GM18870 (cell line): ENCODE results near the gene CAPRIN1.
"Not testable (repeated sequence)": the region's sequence is repeated elsewhere in the genome, so short reads cannot be mapped to it uniquely, and the experiment has no call there.

Source experiments
- ATAC-seq: cut with Tn5 transposase; IDR thresholded peaks from one replicate; pipeline ENCODE4 v1.9.1; 2021; ENCODE audit warnings: moderate library complexity; ENCODE audit not compliant: unreplicated experiment

The CAPRIN1 gene

DNA sequence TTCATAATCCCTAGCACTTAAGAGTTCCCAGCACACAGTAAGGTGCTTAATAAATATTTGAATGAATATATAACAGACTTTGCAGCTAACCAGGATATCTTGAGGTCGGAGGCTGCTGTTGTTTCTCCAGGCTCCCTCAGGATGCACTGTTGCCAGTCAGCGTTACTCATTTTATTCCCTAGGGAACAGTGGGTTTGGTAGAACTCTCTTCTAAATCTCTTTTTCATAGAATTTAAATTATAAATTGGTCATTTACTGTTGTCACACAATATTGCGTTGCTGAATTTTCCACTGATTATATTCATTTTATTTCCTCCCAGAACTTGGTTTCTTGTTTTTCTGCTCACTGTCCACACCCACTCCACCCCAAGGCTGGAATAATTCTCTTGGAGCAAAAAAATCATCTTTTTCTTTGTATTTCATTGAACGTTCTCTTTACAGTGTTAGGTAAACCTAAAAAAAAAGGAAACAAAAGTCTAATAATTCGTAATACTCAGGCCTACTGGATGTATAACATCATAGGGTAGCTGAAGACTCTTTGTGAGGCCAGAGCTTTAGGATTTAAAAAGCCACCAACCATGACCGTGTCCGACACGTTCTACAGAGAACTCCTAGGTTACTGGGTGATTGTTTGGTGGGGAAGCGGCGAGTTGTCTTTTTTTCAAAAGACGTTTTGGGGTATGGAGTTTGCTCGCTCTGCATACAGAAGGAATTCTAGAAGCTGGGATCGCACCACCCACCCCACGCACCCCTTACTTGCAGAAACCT is 766 bp upstream of the CAPRIN1 start:
- no peak for ATAC-seq

GRCh38 chr11:34052036-34052607 is 591 bp downstream of the CAPRIN1 start:
- peak; percentile 14 for ATAC-seq

DNA sequence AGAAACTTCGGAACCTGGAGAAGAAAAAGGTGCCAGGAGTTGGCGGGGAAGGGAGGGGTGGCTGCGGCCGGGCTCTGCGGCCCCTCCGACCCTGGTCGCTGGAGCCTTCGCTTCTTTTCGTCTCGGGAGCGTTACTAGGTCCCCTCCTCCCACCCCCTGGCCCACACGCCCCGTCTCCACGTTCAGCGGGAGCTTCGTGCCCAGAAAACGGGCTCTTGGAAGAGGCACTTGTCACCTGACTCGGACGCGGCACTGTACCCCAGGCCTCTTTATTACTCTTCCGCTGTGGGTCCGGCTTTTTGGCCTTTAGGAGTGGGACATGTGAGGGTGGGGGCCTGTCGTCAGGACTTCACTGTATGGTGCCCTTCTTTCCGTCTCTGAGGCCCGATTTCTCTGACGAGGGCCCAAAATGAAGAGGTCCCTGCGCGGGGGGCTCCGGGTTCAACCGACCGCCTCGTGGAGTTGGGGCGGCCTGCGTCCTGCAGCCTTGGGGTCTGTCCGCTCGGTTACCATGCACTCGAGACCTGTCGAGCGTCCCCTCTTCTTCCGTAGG is 1.2 kb downstream of the CAPRIN1 start:
- no peak for ATAC-seq

- ATAC-seq, result peak; percentile 39
Measured at GRCh38 chr11:34053161-34053686, 1.7 kb downstream of the CAPRIN1 start.

DNA sequence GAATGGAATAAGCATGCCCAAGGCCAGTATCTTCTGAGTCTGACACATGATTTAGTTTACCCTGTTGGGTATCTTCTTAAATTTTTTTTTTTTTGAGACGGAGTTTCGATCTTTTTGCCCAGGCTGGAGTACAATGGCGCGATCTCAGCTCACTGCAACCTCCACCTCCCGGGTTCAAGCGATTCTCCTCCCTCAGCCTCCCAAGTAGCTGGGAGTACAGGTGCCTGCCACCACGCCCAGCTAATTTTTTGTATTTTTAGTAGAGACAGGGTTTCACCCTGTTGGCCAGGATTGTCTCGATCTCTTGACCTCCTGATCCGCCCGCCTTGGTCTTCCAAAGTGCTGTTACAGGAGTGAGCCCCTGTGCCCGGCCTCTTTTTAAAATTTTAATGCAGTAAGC is 2.8 kb downstream of the CAPRIN1 start:
- not testable (repeated sequence) for ATAC-seq

DNA sequence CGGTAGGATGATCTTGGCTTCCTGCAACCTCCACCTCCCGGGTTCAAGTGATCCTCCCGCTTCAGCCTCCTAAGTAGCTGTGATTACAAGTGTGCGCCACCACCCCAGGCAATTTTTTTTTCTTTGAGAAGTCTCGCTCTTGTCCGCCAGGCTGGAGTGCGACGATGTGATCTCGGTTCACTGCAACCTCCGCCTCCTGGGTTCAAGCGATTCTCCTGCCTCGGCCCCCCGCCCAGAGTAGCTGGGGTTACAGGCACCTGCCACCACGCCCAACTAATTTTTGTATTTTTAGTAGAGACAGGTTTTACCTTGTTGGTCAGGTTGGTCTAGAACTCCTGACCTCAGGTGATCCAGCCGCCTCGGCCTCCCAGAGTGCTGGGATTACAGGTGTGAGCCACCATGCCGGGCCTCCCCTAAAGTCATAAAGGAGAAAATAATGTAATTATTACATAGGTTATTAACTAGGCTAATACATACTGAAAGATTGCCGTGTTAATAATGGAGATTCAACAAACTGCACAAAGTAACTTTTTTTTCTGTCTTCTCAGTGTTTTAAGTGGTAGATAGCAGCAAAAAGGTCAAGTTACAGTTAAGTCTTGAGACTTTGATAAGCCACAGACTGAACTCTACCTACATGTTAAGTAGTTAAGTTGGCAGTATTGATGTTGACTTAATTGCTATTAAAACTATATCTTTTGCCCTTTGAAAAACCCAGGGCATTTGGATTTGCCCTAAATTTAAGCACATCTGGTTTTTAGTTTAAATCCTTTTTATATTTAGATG is 3.9 kb downstream of the CAPRIN1 start:
- no peak for ATAC-seq

GRCh38 chr11:34056672-34057071 is 5.1 kb downstream of the CAPRIN1 start:
- ATAC-seq, result no peak

- no peak for ATAC-seq
Measured at GRCh38 chr11:34063061-34063795, 11.7 kb downstream of the CAPRIN1 start.

GRCh38 chr11:34064291-34064690 is 12.8 kb downstream of the CAPRIN1 start:
- ATAC-seq, result no peak

GRCh38 chr11:34065505-34066203 is 14.1 kb downstream of the CAPRIN1 start:
- no peak for ATAC-seq

- not testable (repeated sequence) for ATAC-seq
Measured at GRCh38 chr11:34066766-34067165, 15.2 kb downstream of the CAPRIN1 start.

DNA sequence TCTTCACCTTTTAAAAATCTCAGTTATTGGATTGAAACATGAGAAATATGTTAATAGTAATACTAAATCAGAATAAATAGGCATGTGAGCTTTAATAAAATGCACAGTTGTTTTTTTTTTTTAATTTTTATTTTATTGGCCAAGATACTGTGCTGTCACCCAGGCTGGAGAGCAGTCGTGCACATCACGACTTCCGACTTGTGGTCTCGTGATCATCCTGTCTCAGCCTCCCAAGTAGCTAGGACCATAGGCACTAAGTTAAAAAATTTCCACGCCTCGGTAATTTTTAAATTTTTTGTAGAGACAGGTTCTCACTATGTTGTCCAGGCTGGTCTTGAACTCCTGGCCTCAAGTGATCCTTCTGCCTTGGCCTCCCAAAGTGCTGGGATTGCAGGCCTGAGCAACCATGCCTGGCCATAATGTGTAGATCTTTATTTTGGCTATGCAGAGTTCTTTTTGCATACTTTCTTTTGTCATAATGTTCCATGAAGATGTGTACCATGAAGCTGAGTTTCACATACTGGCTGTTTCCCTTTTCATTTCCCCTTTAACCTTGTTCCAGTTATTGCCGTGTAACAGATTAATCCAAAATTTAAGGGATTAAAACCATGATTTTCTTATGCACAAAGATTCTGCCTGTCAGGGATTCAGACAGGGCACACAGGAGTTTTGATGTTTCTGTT is 16.0 kb downstream of the CAPRIN1 start:
- ATAC-seq, result no peak

GRCh38 chr11:34068111-34068510 is 16.6 kb downstream of the CAPRIN1 start:
- no peak for ATAC-seq

DNA sequence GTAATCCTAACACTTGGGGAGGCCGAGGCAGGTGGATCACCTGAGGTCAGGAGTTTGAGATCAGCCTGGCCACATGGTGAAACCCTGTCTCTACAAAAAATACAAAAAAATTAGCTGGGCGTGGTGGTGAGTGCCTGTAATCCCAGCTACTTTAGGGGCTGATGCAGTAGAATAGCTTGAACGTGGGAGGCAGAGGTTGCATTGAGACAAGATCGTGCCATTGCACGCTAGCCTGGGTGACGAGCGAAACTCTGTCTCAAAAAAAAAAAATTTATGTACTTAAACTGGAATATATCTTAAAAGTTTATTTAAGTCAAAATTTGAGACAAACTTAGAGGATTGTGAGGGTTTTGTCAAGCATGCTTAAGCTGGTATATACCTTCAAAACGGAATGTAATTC is 19.8 kb downstream of the CAPRIN1 start:
- not testable (repeated sequence) for ATAC-seq

- no peak for ATAC-seq
Measured at GRCh38 chr11:34072041-34072440, 20.5 kb downstream of the CAPRIN1 start.

DNA sequence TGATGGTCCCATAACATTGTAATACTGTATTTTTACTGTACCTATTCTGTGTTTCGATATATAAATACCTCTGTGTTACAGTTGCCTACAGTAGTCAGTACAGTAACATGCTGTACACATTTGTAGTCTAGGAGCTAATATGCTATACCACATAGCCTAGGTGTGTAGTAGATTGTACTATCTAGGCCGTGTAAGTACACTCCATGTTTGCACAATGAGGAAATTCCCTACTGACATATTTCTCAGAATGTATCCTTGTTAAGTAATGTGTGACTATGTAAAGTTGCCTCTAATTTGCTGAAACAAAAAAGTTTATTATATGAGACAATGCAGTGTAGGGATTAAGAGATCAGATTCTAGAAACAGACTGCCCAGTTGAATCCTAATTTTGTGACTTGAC is 21.3 kb downstream of the CAPRIN1 start:
- ATAC-seq, result no peak

DNA sequence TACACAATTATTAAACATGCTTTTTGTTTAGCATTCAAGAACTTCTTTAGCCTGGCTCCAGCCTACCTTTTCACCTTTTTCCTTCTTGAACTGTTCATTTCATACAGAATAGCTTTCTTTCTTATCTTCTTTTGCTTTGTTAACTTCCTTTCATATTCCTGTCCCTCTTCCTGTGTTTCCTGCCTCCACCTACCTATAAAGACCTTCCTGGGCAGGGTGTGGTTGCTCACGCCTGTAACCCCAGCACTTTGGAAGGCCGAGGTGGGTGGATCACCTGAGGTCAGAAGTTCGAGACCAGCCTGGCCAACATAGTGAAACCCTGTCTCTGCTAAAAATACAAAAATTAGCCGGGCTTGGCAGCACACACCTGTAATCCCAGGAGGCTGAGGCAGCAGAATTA is 22.9 kb downstream of the CAPRIN1 start:
- ATAC-seq, result no peak

GRCh38 chr11:34075178-34075820 is 23.8 kb downstream of the CAPRIN1 start:
- no peak for ATAC-seq

DNA sequence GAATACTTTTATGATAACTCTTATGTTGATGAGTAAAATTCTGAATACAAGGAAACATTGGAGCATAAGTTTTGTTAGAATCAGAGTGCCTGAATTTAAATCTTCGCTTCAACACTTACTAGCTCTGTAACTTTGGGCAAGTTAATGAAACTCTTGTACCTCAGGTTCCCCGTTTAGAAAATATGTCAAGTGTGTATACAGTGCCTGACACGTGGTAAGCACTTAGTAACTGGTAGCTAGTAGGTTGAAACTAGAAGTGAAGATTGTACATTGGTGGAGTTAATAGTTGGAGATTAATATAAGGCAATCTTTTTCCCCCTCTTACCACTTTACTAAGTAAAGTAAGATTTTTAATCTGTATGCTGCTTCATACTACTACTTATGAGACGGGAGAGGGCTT is 29.1 kb downstream of the CAPRIN1 start:
- no peak for ATAC-seq
